ENCODE data around the gene GALNT14.

GALNT14 gene

GRCh38 chr2:31132786-31133185 lies 5.5 kb downstream of the GALNT14 start:
- peaks cover 21% of the 10 kb centered on the region for H3K4me1 ChIP-seq (ENCODE audit: insufficient read depth, low read length)
- no peak overlapping the region for H3K4me3 ChIP-seq (ENCODE audit: low read length)
- H3K9me3 ChIP-seq (ENCODE audit: insufficient read depth, low read depth, low read length), result no peaks in the 10 kb centered on the region
- peaks cover 40% of the 10 kb centered on the region for H3K27me3 ChIP-seq (ENCODE audit: insufficient read depth, low read length)
- no peak overlapping the region for H3K9ac ChIP-seq (ENCODE audit: low read depth, low read length)
- no peak overlapping the region for H3K27ac ChIP-seq (ENCODE audit: low read length)
- no peaks in the 10 kb centered on the region for H3K36me3 ChIP-seq (ENCODE audit: insufficient read depth, low read depth, low read length)

DNA sequence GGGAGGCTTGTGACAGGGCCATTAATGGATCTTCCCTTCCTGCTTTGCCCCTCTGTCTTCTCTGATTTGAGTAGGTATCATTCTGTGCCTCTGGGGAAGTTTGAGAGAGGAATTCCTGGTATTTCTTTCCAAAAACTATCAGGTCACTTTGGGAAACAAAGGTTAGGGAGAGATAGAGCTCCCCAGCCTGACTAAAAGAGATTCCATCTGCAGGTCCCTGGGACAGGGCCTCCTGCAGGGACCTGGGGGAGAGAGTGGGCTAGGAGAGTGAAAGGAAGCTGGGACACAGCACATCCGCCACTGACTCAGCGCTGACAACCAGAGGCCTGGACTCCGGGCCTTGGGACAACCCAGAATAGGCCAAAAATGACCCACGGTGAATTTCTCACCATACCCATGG lies 6.4 kb downstream of the GALNT14 start:
- peaks cover 21% of the 10 kb centered on the region for H3K4me1 ChIP-seq (ENCODE audit: insufficient read depth, low read length)
- H3K27me3 ChIP-seq (ENCODE audit: insufficient read depth, low read length), result peaks cover 31% of the 10 kb centered on the region
- H3K9ac ChIP-seq (ENCODE audit: low read depth, low read length), result no peak overlapping the region
- no peak overlapping the region for H3K4me3 ChIP-seq (ENCODE audit: low read length)
- H3K9me3 ChIP-seq (ENCODE audit: insufficient read depth, low read depth, low read length), result no peaks in the 10 kb centered on the region
- H3K36me3 ChIP-seq (ENCODE audit: insufficient read depth, low read depth, low read length), result no peaks in the 10 kb centered on the region
- no peak overlapping the region for H3K27ac ChIP-seq (ENCODE audit: low read length)

- H3K36me3 ChIP-seq (ENCODE audit: insufficient read depth, low read depth, low read length), result no peaks in the 10 kb centered on the region
- no peak overlapping the region for H3K27ac ChIP-seq (ENCODE audit: low read length)
- peaks cover 8% of the 10 kb centered on the region for H3K27me3 ChIP-seq (ENCODE audit: insufficient read depth, low read length)
- peaks cover 21% of the 10 kb centered on the region for H3K4me1 ChIP-seq (ENCODE audit: insufficient read depth, low read length)
- H3K4me3 ChIP-seq (ENCODE audit: low read length), result no peak overlapping the region
- no peak overlapping the region for H3K9ac ChIP-seq (ENCODE audit: low read depth, low read length)
- H3K9me3 ChIP-seq (ENCODE audit: insufficient read depth, low read depth, low read length), result no peaks in the 10 kb centered on the region
Measured at GRCh38 chr2:31129375-31130171, 8.7 kb downstream of the GALNT14 start.

- Histone ChIP-seq H3K36me3 (ENCODE audit: insufficient read depth, low read depth, low read length) (no peaks in the 10 kb centered on the region), H3K9me3 (ENCODE audit: insufficient read depth, low read depth, low read length) (no peaks in the 10 kb centered on the region), H3K4me3 (ENCODE audit: low read length) (no peak overlapping the region), H3K27ac (ENCODE audit: low read length) (no peak overlapping the region), H3K9ac (ENCODE audit: low read depth, low read length) (no peak overlapping the region), H3K27me3 (ENCODE audit: insufficient read depth, low read length) (no peaks in the 10 kb centered on the region), H3K4me1 (ENCODE audit: insufficient read depth, low read length) (peaks cover 21% of the 10 kb centered on the region)
Measured at GRCh38 chr2:31127931-31128330, 10.3 kb downstream of the GALNT14 start.

DNA sequence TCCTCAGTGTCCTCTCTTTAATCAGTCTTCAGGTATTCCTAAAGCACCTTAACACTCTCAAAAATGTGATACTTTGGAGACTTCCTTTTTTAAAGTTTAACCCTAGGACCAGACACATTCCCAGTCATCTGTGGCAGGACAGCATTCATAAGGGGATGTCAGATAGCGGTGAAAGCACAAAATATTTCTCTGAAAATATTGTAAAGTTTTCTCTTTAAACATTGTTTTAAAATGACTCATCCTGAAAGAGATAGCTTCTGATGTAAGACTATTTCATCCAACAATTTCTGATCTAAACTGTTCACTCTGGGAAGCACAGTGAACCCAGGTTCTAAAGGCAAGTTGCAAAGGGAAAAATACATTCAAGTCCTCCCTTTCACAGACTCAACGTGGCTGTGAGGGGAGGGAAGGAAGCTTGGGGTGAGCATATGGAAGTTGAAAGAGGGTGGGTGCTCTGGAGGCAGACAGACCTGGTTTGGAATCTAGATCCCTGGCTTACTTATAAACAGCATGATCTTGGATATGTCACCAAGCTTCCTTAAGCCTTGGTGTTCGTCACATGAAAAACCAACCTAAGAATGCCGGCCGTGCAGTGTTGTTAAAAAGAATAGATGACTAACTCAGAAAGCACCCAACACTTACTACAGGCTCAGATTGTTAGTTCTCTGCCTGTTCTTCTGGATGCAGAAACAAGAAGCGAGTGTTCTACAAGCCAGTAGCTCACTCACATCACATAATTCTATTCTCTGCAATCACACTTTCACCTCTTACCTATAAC lies 12.1 kb downstream of the GALNT14 start:
- no peak overlapping the region for H3K4me3 ChIP-seq (ENCODE audit: low read length)
- no peak overlapping the region for H3K9ac ChIP-seq (ENCODE audit: low read depth, low read length)
- no peaks in the 10 kb centered on the region for H3K9me3 ChIP-seq (ENCODE audit: insufficient read depth, low read depth, low read length)
- no peaks in the 10 kb centered on the region for H3K27me3 ChIP-seq (ENCODE audit: insufficient read depth, low read length)
- H3K27ac ChIP-seq (ENCODE audit: low read length), result no peak overlapping the region
- H3K4me1 ChIP-seq (ENCODE audit: insufficient read depth, low read length), result peaks cover 9% of the 10 kb centered on the region
- no peaks in the 10 kb centered on the region for H3K36me3 ChIP-seq (ENCODE audit: insufficient read depth, low read depth, low read length)

DNA sequence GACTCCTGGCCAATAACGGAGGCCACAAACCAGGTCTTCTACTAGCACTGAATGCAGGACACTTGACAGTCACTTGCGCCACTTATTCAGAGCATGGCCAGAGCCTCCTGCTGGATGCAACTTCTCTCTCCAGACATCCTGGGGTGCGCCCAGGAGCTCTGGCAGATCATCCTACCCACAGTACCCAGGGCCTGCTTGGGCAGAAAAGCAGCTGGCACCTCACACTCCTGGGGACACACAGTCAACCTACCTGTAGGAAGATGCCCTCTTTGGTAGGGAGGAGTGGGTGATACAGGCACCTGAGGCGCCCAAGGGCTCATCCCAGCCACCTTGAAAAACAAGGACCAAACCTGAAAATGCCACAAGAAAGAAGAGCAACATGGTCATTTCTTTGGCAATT lies 13.3 kb downstream of the GALNT14 start:
- H3K9me3 ChIP-seq (ENCODE audit: insufficient read depth, low read depth, low read length), result no peaks in the 10 kb centered on the region
- H3K36me3 ChIP-seq (ENCODE audit: insufficient read depth, low read depth, low read length), result no peaks in the 10 kb centered on the region
- no peak overlapping the region for H3K9ac ChIP-seq (ENCODE audit: low read depth, low read length)
- H3K4me3 ChIP-seq (ENCODE audit: low read length), result no peak overlapping the region
- H3K4me1 ChIP-seq (ENCODE audit: insufficient read depth, low read length), result peaks cover 3% of the 10 kb centered on the region
- H3K27ac ChIP-seq (ENCODE audit: low read length), result no peak overlapping the region
- no peaks in the 10 kb centered on the region for H3K27me3 ChIP-seq (ENCODE audit: insufficient read depth, low read length)

DNA sequence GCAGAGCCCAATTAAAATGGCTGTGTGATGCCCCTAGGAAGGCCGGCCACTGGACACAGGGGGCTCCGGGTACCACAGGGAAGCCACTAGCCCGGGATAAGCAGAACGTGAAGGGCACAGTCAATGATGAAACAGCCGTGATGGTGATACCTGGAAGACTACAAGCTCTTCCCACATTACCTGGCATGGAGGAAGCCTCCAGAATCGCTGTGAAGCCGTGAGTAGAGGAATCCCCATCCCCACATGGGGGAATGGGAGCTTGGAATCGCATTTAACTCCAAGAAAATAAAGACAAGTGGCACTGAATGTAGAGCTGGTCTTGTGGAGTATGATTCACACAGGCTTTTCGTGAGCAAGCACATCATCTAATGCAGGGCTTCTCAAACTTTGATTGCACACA lies 16.1 kb downstream of the GALNT14 start:
- H3K4me3 ChIP-seq (ENCODE audit: low read length), result no peak overlapping the region
- no peaks in the 10 kb centered on the region for H3K27me3 ChIP-seq (ENCODE audit: insufficient read depth, low read length)
- no peaks in the 10 kb centered on the region for H3K9me3 ChIP-seq (ENCODE audit: insufficient read depth, low read depth, low read length)
- H3K4me1 ChIP-seq (ENCODE audit: insufficient read depth, low read length), result no peaks in the 10 kb centered on the region; the same call in 1 of the 2 replicates
- no peaks in the 10 kb centered on the region for H3K36me3 ChIP-seq (ENCODE audit: insufficient read depth, low read depth, low read length)
- no peak overlapping the region for H3K27ac ChIP-seq (ENCODE audit: low read length)
- no peak overlapping the region for H3K9ac ChIP-seq (ENCODE audit: low read depth, low read length)

GRCh38 chr2:31113765-31114164 lies 24.5 kb downstream of the GALNT14 start:
- peaks cover 16% of the 10 kb centered on the region for H3K27me3 ChIP-seq (ENCODE audit: insufficient read depth, low read length)
- H3K4me3 ChIP-seq (ENCODE audit: low read length), result no peak overlapping the region
- no peak overlapping the region for H3K27ac ChIP-seq (ENCODE audit: low read length)
- H3K9me3 ChIP-seq (ENCODE audit: insufficient read depth, low read depth, low read length), result peaks cover 13% of the 10 kb centered on the region
- H3K36me3 ChIP-seq (ENCODE audit: insufficient read depth, low read depth, low read length), result no peaks in the 10 kb centered on the region
- H3K9ac ChIP-seq (ENCODE audit: low read depth, low read length), result no peak overlapping the region
- H3K4me1 ChIP-seq (ENCODE audit: insufficient read depth, low read length), result peaks cover 3% of the 10 kb centered on the region; the same call in 1 of the 2 replicates

DNA sequence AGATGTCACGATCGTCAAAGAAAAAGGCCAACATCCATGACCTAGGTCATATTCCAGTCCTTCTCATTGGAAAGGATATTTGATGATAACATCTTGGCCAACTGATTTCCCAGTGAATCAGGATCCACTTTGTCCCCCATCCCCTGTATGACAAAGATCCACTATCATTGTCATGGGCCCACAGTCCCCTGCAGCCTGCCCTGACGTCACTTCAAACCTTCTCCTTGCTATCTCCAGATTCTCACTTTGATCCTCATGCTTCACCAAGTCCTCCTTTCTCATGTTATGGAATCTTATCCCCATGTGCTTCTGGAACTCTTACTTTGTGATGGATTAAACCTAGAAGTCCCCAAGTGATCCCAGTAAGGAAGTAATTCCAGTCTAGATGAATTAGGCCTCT lies 25.7 kb downstream of the GALNT14 start:
- Histone ChIP-seq H3K27me3 (ENCODE audit: insufficient read depth, low read length) (peaks cover 16% of the 10 kb centered on the region), H3K4me1 (ENCODE audit: insufficient read depth, low read length) (peaks cover 3% of the 10 kb centered on the region; the same call in 1 of the 2 replicates), H3K36me3 (ENCODE audit: insufficient read depth, low read depth, low read length) (no peaks in the 10 kb centered on the region), H3K9ac (ENCODE audit: low read depth, low read length) (no peak overlapping the region), H3K4me3 (ENCODE audit: low read length) (no peak overlapping the region), H3K27ac (ENCODE audit: low read length) (no peak overlapping the region), H3K9me3 (ENCODE audit: insufficient read depth, low read depth, low read length) (peaks cover 13% of the 10 kb centered on the region)

GRCh38 chr2:31110998-31111397 lies 27.2 kb downstream of the GALNT14 start:
- Histone ChIP-seq H3K9ac (ENCODE audit: low read depth, low read length) (no peak overlapping the region), H3K9me3 (ENCODE audit: insufficient read depth, low read depth, low read length) (peaks cover 13% of the 10 kb centered on the region), H3K36me3 (ENCODE audit: insufficient read depth, low read depth, low read length) (no peaks in the 10 kb centered on the region), H3K27ac (ENCODE audit: low read length) (no peak overlapping the region), H3K4me1 (ENCODE audit: insufficient read depth, low read length) (peaks cover 3% of the 10 kb centered on the region; the same call in 1 of the 2 replicates), H3K27me3 (ENCODE audit: insufficient read depth, low read length) (peaks cover 16% of the 10 kb centered on the region), H3K4me3 (ENCODE audit: low read length) (no peak overlapping the region)

DNA sequence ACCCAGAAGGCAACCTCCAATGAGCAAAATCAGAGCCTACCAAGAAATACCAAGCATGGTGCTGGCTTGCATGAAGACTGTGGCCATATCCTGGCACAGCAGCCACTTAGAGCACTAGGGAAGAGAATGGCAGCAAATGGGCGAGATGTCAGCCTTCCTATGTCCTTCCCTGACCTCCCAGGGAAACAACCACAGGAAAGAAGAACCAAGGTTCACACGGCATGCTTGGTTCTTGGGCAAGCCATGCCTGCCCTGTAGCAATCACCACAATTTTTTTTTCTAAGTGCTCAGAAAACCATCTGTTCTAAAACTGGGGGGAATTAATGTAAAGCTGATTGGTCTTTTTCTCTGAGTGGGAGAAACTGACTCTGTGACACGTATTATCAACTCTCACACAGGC lies 27.8 kb downstream of the GALNT14 start:
- Histone ChIP-seq H3K27me3 (ENCODE audit: insufficient read depth, low read length) (peaks cover 16% of the 10 kb centered on the region), H3K4me3 (ENCODE audit: low read length) (no peak overlapping the region), H3K27ac (ENCODE audit: low read length) (no peak overlapping the region), H3K9me3 (ENCODE audit: insufficient read depth, low read depth, low read length) (peaks cover 11% of the 10 kb centered on the region), H3K4me1 (ENCODE audit: insufficient read depth, low read length) (peaks cover 3% of the 10 kb centered on the region; the same call in 1 of the 2 replicates), H3K36me3 (ENCODE audit: insufficient read depth, low read depth, low read length) (no peaks in the 10 kb centered on the region), H3K9ac (ENCODE audit: low read depth, low read length) (no peak overlapping the region)

Measured in iPS-20b (cell line).